GM18867 (cell line): ENCODE data around the gene CAMK1D.

Source experiments
- ATAC-seq: cut with Tn5 transposase; IDR thresholded peaks from one replicate; pipeline ENCODE4 v1.9.1; 2021; ENCODE audit warnings: mild to moderate bottlenecking, moderate library complexity; ENCODE audit not compliant: unreplicated experiment

CAMK1D gene

GRCh38 chr10:12459762-12460161 lies 110.4 kb downstream of the CAMK1D start:
- ATAC-seq: no peak

DNA sequence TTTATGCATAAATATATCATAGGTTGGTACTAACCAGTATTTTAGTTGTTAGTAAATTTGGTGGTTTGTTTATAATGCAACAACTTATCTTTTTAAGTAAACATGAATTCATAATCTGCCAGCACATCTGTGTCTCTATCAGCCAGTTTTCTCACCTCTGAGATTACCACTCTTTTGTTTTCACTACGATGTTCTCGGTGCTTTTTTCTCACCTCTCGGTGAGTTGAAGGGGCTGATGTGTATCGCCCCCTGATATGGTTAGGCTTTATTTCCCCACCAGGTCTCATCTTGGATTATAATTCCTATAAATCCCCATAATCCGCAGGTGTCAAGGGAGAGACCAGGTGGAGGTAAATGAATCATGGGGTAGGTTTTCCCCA lies 114.1 kb downstream of the CAMK1D start:
- ATAC-seq: no peak

DNA sequence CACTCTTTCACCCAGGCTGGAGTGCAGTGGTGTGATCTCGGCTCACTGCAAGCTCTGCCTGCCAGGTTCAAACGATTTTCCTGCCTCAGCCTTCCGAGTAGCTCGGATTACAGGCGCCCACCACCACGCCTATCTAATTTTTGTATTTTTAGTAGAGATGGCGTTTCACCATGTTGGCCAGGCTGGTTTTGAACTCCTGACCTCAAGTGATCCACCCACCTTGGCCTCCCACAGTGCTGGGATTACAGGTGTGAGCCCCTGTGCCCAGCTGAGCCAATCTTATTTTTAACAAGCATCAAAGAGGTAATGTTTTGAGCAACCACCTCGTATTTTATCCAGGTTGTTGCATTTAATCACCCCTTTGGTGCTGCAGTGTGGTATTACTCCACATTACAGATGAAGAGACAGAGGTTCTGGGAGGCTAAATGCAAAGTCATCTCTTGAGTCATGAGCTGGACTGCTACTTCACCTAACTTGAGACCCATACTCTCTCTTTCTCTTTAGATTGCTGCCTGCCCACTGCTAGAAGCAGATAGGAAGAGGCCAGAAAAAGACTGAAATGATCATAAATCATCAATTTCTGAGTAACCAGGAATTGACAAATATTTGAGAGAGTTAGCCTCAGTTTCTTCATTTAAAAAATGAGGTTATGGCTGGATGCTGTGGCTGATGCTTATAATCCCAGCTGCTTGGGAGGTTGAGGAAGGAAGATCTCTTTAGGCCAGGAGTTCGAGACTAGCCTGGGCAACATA lies 116.2 kb downstream of the CAMK1D start:
- no peak for ATAC-seq

DNA sequence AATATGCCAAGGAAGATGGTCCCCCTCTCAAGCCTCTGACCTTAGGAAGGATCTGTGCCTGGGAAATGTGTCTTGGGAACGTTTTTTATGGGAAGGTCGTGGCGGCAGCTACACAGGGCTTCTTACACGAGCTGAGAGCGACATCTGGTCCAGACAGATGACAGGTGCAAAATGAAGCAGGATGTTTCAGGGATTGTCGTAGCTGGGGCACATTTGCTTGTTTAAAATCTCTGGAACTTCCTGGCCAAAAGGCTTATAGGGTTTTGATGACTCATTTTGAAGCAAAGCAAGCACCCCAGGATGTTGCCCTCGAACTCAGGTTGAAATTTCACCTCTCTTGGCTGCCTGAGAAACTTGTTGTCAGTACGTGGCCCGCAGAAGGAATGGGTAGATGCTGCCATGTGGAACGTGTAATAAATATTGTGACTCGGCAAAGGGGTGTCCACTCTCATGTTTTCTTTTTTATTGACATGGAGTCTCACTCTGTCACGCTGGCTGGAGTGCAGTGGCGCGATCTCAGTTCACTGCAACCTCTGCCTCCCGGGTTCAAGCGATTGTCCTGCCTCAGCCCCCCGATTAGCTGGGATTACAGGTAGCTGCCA lies 117.5 kb downstream of the CAMK1D start:
- no peak for ATAC-seq

DNA sequence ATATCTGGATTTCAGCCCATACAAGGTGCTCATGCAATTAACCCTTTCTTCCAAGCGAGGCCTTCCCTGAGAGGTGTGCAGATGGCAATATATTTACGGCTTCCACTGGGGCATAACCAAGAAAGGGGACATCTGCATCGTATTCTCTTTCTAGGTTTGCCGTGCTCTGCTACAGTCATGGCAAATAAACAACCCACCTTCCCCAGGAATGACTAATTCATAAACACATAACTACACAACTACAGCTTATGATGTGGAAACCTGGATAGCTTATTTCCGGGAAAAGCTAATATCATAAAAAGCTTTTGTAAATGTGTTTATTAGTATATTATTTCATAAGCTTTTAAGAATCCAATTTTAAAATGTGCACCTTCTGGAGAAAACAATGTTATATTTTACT lies 120.0 kb downstream of the CAMK1D start:
- ATAC-seq: no peak

DNA sequence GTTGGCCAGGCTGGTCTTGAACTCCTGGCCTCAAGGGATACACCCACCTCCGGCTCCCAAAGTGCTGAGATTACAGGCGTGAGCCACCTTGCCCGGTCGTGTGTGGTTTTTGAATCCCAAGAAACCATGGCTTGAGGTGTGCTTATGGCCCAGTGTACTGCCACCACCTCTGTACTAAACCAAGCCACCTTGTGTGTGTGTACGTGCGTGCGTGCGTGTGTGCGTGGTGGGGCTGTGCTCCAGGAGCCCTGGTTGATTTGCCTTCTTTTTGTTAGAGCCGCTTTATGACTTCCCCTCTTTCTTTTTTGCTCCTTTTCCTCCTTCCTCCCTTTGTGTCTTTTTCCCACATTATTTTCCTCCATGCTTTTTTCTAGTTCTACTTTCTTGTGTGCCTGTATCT lies 121.4 kb downstream of the CAMK1D start:
- no peak for ATAC-seq

GRCh38 chr10:12471135-12471534 lies 121.8 kb downstream of the CAMK1D start:
- no peak for ATAC-seq

GRCh38 chr10:12473491-12473890 lies 124.1 kb downstream of the CAMK1D start:
- no peak for ATAC-seq

- no peak for ATAC-seq
Observed at GRCh38 chr10:12474727-12475412, 125.5 kb downstream of the CAMK1D start.

- ATAC-seq: no peak
Observed at GRCh38 chr10:12476656-12477055, 127.3 kb downstream of the CAMK1D start.

DNA sequence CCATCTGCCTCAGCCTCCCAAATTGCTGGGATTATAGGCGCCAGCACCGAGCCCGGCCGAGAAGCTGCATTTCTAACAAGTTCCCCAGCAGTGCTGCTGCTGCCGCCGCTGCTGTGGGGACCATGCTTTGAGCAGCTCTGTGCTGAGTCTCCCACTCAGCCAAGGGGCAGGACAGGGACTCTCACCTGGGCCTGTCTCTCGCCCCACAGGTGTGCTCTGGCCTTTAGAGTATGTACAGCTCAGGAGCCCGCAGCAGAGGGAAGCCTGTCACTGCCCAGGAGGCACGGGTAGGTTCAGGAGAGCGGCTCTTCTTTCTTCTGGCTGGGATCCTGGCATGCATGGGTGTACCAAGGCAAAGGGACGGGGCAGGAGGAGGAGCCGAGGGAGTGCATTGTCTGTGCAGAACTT lies 130.1 kb downstream of the CAMK1D start:
- no peak for ATAC-seq

DNA sequence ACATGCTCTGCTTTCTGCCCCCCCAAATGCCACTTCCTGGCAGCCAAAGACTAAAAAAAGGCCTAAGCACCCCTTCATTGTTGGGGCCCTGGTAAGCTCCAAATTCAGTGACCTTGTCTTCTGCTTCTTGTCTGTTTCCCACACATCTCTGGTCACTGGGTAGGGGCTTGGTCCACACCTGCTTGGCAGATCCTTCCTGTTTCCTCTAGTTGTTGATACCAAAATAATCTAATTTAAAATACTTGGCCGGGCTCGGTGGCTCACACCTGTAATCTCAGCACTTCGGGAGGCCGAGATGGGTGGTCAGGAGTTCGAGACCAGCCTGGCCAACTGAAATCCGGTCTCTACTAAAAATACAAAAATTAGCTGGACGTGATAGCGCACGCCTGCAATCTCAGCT lies 130.6 kb downstream of the CAMK1D start:
- no peak for ATAC-seq

DNA sequence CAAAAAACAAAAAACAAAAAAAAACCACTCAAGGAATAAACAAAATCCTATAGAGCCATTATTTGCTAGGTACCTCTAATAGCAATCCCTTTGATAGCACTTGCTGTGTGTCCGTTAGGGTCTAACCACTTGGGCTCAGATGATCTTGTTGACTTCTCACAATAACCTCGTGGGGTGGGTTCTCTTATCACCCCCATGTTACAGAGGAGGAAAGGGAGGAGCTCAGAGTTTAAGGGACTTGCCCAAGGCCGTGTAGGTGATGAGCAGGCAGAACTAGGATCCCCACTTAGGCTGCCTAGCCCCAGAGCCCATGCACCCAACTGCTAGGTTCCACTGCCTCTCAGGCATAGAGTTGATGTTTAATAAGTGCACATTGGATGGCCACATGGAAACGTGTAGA lies 131.1 kb downstream of the CAMK1D start:
- no peak for ATAC-seq

GRCh38 chr10:12481924-12482323 lies 132.6 kb downstream of the CAMK1D start:
- ATAC-seq: no peak

DNA sequence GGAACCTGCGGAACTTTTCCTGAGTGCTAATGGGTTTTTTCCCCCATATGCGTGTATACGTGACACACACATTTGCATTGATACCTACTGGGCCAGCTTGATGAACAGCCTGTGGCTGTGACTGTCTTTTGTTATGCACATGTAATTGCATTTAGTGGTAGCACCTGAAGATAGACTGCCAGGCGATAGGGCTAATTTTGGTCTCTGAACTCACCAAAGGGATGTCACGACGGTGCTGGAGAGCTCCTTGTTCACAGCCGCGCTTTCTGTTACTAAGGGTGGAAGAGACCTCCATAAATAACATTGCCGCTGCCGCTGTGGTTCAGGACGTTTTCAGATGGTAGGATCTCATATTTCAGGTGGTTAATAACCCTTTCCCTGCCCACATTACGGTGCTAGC lies 133.2 kb downstream of the CAMK1D start:
- ATAC-seq: no peak

GRCh38 chr10:12484002-12484918 lies 134.9 kb downstream of the CAMK1D start:
- peak; percentile 34 for ATAC-seq

DNA sequence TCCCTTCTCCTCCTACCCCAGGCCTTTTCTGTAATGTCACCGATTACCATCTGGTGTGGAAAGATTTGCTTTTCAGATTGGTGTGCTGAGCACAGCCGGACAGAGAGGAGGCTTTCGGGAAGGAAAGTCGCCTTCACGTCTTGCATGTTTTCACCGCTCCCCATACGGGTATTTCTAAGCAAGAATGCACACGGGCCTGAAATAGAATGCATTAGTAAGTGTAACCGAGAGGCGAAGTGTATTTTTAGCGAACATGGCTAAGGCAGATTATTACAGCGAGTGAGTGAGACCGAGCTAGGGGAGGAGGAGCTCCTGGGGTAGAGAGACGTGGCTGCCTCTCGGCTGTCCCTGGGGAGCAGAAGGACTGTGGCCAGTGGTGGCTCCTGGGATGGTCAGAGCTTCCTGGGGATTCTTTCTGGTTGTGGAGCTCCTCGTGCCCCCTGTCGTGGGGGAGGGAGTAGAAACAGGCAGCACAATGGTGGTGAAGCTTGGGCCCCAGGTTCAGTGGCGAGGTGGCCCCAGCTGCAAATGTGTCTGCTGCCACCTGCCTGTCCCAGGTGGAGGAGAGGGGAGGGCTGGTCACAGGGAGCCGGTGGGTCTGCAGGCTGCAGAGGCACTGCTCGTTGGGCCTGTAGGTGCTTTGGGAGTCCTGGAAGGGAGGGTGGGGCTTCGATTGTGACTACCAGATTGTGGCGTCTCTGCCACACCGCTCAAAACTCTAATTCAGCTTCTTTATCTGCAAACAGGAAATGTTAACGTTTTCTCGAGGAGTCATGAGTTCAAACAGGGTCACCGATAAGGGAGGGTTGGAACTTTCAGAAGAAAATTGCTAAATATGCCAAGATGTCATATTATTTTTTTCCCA lies 135.8 kb downstream of the CAMK1D start:
- peak; percentile 81 for ATAC-seq

DNA sequence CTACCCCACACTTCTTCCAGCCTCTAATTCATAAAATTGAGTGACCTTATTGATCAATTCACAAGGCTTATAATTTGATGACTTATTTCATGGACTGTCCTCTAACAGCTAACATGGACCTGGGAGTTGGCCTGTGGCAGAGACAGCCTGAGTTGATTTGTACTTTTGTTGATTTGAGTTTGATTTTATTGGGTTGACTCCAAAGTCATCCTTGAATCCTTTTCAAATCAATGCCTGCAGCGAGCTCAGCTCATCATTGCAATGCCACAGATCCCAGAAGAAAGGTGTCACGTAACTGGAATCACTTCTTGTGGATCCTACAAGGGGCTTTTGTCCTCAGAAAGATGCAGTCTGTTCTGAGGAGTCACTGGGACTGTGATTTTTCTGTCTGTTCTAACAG lies 138.0 kb downstream of the CAMK1D start:
- ATAC-seq: no peak

GRCh38 chr10:12488626-12489025 lies 139.3 kb downstream of the CAMK1D start:
- ATAC-seq: no peak

GRCh38 chr10:12489357-12489756 lies 140.0 kb downstream of the CAMK1D start:
- ATAC-seq: no peak
